ENCODE data around the gene DAP3. TPM values are rescaled to one million over a fixed set of nuclear protein-coding genes. Genes with fewer than 3 reads are reported as not detected.
"Not testable (repeated sequence)": the region's sequence is repeated elsewhere in the genome, so short reads cannot be mapped to it uniquely, and the experiment has no call there.

DAP3 gene
- total and polyA plus RNA-seq, 10 of the 15 experiments (the other 5 are each of a cell fraction or from before 2014, with no cell fraction given), result 60.0 to 223 (median 138) TPM

GRCh38 chr1:155687705-155688323 lies 1.1 kb upstream of the DAP3 start:
- CTCF ChIA-PET; H3K4me1 ChIP-seq (ENCODE audit: control insufficient read depth, insufficient read depth, low read length): not testable (repeated sequence)

More at GRCh38 chr1:155687705-155688323, 1.1 kb upstream of the DAP3 start:
- SMC1A ChIA-PET (ENCODE audit: uncharacterized antibody, unreplicated experiment); DNase-seq (ENCODE audit: low read depth, low spot score); POLR2A ChIA-PET; BruUV-seq (replicated peaks); RAD21 ChIA-PET (ENCODE audit: unreplicated experiment); H3K4me2 ChIP-seq (ENCODE audit: control insufficient read depth, insufficient read depth); H3K27me3 ChIP-seq (replicated peaks in 1 of 2; ENCODE audit: control insufficient read depth in 2 of 2, insufficient read depth in 2 of 2, low read length in 1 of 2); in situ Hi-C loops (cut with MboI); intact Hi-C loops (cut with micrococcal nuclease; ENCODE audit: unreplicated experiment); H4K20me1 ChIP-seq (ENCODE audit: control insufficient read depth, insufficient read depth); H3K36me3 ChIP-seq (ENCODE audit: control insufficient read depth in 2 of 2, insufficient read depth in 2 of 2, low read length in 1 of 2); H3K9me3 ChIP-seq (replicated peaks; ENCODE audit: control insufficient read depth, insufficient read depth, low read length): not testable (repeated sequence)
- Histone ChIP-seq H3K79me2 (ENCODE audit: control insufficient read depth, insufficient read depth, low read length) (peaks cover 86% of the 10 kb centered on the region), H3K4me3 (peak overlapping the region; percentile 89), H3K9ac (ENCODE audit: control insufficient read depth, insufficient read depth, low read length) (peak overlapping the region; percentile 82), H2AFZ (ENCODE audit: control insufficient read depth, low read depth, low read length) (peak overlapping the region; percentile 97), H3K27ac (ENCODE audit: control insufficient read depth, insufficient read depth) (peak overlapping the region; percentile 92)
- ATAC-seq (peak; percentile 48), FAIRE-seq (peak; percentile 92)
- WGBS (ENCODE audit: insufficient coverage, insufficient replicate concordance, low lambda C conversion rate, missing lambda C conversion rate), result 1% methylated on average over 26 of the region's 35 CpGs
- TF ChIP-seq PML (IDR thresholded peaks at IDR 0.05; ENCODE audit: low read length), result peak; percentile 34; the same call in 1 of the 2 replicates
- TF ChIP-seq GATAD2B (conservative IDR thresholded peaks at IDR 0.05; ENCODE audit: low read depth), result peak; percentile 16; the same call in 1 of the 2 replicates
- TF ChIP-seq MLLT1 (IDR thresholded peaks at IDR 0.05), result 0 out of 2 replicates have a peak, but pooled peaks have one; percentile 9
- TF ChIP-seq RELB (IDR thresholded peaks at IDR 0.05; ENCODE audit: low read depth), result peak; percentile 74

All from GM12878 (cell line).